Activated CD8-positive, alpha-beta T cell treated with anti-CD3 and anti-CD28 coated beads for 36 hours (primary cell): ENCODE measurements around the gene PEAK1. TPM values are rescaled to one million over a fixed set of nuclear protein-coding genes. Genes with fewer than 3 reads are reported as not detected.

ENCODE experiments used
- ATAC-seq: fragments of 200-7000 bp; cut with Tn5 transposase; one replicate; pipeline ENCODE4 v1.10.0; 2021; ENCODE audit warnings: mild to moderate bottlenecking, moderate library complexity
- CTCF ChIA-PET: fragments of 350-600 bp; sonication (Branson Sonifier 250); formaldehyde crosslinking; loops from one replicate; lab custom pipeline; 2021; ENCODE audit warnings: antibody characterized with exemption; lab: Charles Lee
- POLR2A ChIA-PET: fragments of 350-600 bp; sonication (Branson Sonifier 250); formaldehyde crosslinking; loops from one replicate; lab custom pipeline; 2021; ENCODE audit warnings: antibody characterized with exemption; lab: Charles Lee
- DNase-seq: peaks from one replicate; pipeline ENCODE4 v3.0.0-alpha.2; 2020
- H3K27ac Mint-ChIP-seq: one replicate; pipeline ENCODE4 v1.8.0; 2021; ENCODE audit warnings: mild to moderate bottlenecking, mixed read lengths
- H3K27me3 Mint-ChIP-seq: one replicate; pipeline ENCODE4 v1.8.0; 2021; ENCODE audit warnings: mixed read lengths
- H3K36me3 Mint-ChIP-seq: one replicate; pipeline ENCODE4 v1.8.0; 2021; ENCODE audit warnings: low read depth, mixed read lengths
- H3K4me1 Mint-ChIP-seq: one replicate; pipeline ENCODE4 v1.8.0; 2021; ENCODE audit warnings: low read depth, mixed read lengths
- H3K4me3 Mint-ChIP-seq: one replicate; pipeline ENCODE4 v1.8.0; 2021; ENCODE audit warnings: mild to moderate bottlenecking, moderate library complexity, mixed read lengths
- H3K9me3 Mint-ChIP-seq: one replicate; pipeline ENCODE4 v1.8.0; 2021; ENCODE audit warnings: mixed read lengths
- CTCF ChIP-seq: fragments of 200-600 bp; IDR thresholded peaks from one replicate; pipeline ENCODE4 v1.8.0; 2022; ENCODE audit warnings: antibody characterized with exemption, mild to moderate bottlenecking
- intact Hi-C: fragments of 100-400 bp; cut with micrococcal nuclease; formaldehyde crosslinking; loops from one replicate; pipeline ENCODE4 v1.10.0; 2022
- total RNA-seq, 2 experiments: library from RNA; stranded (reverse); gene quantifications; one replicate each; pipeline ENCODE4 v1.2.3, GENCODE V29; 2021

The PEAK1 gene
- total RNA-seq, 2 experiments from 2014 or later: 32.1 to 36.1 TPM

- Mint-ChIP-seq H3K27ac (no peak overlapping the region), H3K4me3 (no peak overlapping the region), H3K9me3 (no peaks in the 10 kb centered on the region), H3K27me3 (no peaks in the 10 kb centered on the region), H3K4me1 (peaks cover 2% of the 10 kb centered on the region), H3K36me3 (peaks cover 5% of the 10 kb centered on the region)
- ChIA-PET CTCF (interaction anchor here (3.0 kb wide), 1 partner anchor 9 kb away, joined by 8 read pairs; no protein-coding TSS in a partner anchor), POLR2A (no interaction called here)
- ATAC-seq: no peak
- no peak for TF ChIP-seq CTCF
- no peak for DNase-seq
- intact Hi-C loops: no loop called here
Measured at GRCh38 chr15:77127626-77128025, 292.3 kb downstream of the PEAK1 start.

- CTCF ChIA-PET: interaction anchor here (3.0 to 3.4 kb wide), 2 partner anchors 8 to 416 kb away, joined by 8 to 18 read pairs; no protein-coding TSS in a partner anchor
- ATAC-seq (no peak), DNase-seq (no peak)
- Mint-ChIP-seq H3K27ac (no peak overlapping the region), H3K9me3 (no peaks in the 10 kb centered on the region), H3K4me1 (peaks cover 2% of the 10 kb centered on the region), H3K27me3 (no peaks in the 10 kb centered on the region), H3K36me3 (peaks cover 4% of the 10 kb centered on the region), H3K4me3 (no peak overlapping the region)
- POLR2A ChIA-PET: no interaction called here
- intact Hi-C loops: no loop called here
- no peak for TF ChIP-seq CTCF
Measured at GRCh38 chr15:77126529-77127326, 293.2 kb downstream of the PEAK1 start.

GRCh38 chr15:77123854-77124253 is 296.1 kb downstream of the PEAK1 start:
- ChIA-PET CTCF (interaction anchor here (1.3 to 3.4 kb wide), 5 partner anchors 59 to 419 kb away, joined by 3 to 18 read pairs (median 4); no protein-coding TSS in a partner anchor), POLR2A (no interaction called here)
- no peak for TF ChIP-seq CTCF
- Mint-ChIP-seq H3K27me3 (no peaks in the 10 kb centered on the region), H3K9me3 (no peaks in the 10 kb centered on the region), H3K4me3 (no peak overlapping the region), H3K27ac (no peak overlapping the region), H3K36me3 (no peaks in the 10 kb centered on the region), H3K4me1 (peaks cover 10% of the 10 kb centered on the region)
- no peak for ATAC-seq
- intact Hi-C loops: no loop called here
- no peak for DNase-seq

GRCh38 chr15:77122576-77122975 is 297.3 kb downstream of the PEAK1 start:
- no peaks in the 10 kb centered on the region for H3K27me3 Mint-ChIP-seq
- no peak for TF ChIP-seq CTCF
- peaks cover 12% of the 10 kb centered on the region for H3K4me1 Mint-ChIP-seq
- H3K9me3 Mint-ChIP-seq: no peaks in the 10 kb centered on the region
- DNase-seq: no peak
- no peaks in the 10 kb centered on the region for H3K36me3 Mint-ChIP-seq
- no peak overlapping the region for H3K27ac Mint-ChIP-seq
- CTCF ChIA-PET: interaction anchor here (1.0 to 6.7 kb wide), 3 partner anchors 14 to 420 kb away, joined by 3 to 78 read pairs (median 3); no protein-coding TSS in a partner anchor
- POLR2A ChIA-PET: no interaction called here
- no peak overlapping the region for H3K4me3 Mint-ChIP-seq
- no peak for ATAC-seq
- intact Hi-C loops: no loop called here

GRCh38 chr15:77121599-77121998 is 298.3 kb downstream of the PEAK1 start:
- Mint-ChIP-seq H3K4me1 (peaks cover 12% of the 10 kb centered on the region), H3K4me3 (no peak overlapping the region), H3K27ac (no peak overlapping the region), H3K36me3 (no peaks in the 10 kb centered on the region), H3K27me3 (no peaks in the 10 kb centered on the region), H3K9me3 (no peaks in the 10 kb centered on the region)
- DNase-seq: no peak
- CTCF ChIA-PET: interaction anchor here (1.0 to 6.7 kb wide), 3 partner anchors 13 to 421 kb away, joined by 3 to 78 read pairs (median 3); no protein-coding TSS in a partner anchor
- POLR2A ChIA-PET: interaction anchor here (1.3 kb wide), 1 partner anchor 9 kb away, joined by 3 read pairs; no protein-coding TSS in a partner anchor
- TF ChIP-seq CTCF: no peak
- no peak for ATAC-seq
- intact Hi-C loops: no loop called here
